ENCODE data around the gene PAK5. TPM values are rescaled to one million over a fixed set of nuclear protein-coding genes. Genes with fewer than 3 reads are reported as not detected.

Gene PAK5
- total and polyA plus RNA-seq, 11 donors, result not detected

DNA sequence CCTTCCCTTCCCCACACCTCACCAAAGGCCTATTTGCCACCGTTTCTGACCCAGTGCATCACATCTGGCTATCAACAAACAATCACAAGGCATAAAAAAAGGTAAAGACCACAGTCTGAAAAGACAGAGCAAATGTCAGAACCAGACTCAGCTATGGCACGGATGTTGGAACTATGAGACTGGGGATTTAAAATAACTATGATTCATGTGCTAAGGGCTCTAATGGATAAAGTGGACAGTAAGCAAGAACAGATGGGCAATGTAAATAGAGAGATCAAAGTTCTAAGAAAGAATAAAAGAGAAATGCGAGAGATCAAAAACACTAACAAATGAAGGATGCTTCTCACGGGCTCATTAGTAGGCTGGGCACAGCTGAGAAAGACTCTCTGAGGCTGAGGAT, 225.0 kb downstream of the PAK5 start:
- TF ChIP-seq POLR2A (IDR thresholded peaks at IDR 0.05) (no peak), CTCF (IDR thresholded peaks at IDR 0.05) (no peak)
- H3K4me1 ChIP-seq, result peaks cover 0 to 5% (median 0%) of the 10 kb centered on the region in 12 donors

DNA sequence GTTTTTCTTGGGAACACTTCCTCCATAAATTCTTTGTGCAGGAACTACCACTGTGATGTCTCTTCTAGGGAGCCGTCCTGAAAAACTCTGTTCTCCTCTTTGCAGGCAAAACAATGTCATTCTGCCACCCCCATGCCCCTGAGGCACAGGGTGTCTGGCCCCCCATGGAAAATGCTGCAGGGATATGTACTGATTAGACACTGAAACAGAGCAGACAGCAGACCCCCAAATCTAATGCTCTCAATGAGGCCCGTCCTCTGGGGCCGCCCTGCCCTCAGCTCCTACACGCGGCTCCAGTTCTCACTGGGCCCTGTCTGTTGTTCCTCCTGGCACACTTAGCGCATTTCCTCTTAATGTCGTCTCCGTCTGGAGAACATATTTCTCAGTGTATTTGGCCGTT, 227.0 kb downstream of the PAK5 start:
- peaks cover 0 to 13% (median 0%) of the 10 kb centered on the region in 9 donors for H3K27me3 ChIP-seq
- no peak overlapping the region for H3K4me3 ChIP-seq
- no peaks in the 10 kb centered on the region for H3K9me3 ChIP-seq
- no peak for ATAC-seq
- intact Hi-C loops (cut with DNase I), result loop anchor here in 7 of 10 donors (2.0 to 10.0 kb wide), 10 partner anchors 145 to 1935 kb away; no protein-coding TSS in a partner anchor
- 84 to 88% (median 87%) methylated on average over 9 of the region's 9 CpGs for WGBS, 4 donors
- TF ChIP-seq POLR2A (IDR thresholded peaks at IDR 0.05), result no peak
- TF ChIP-seq CTCF (IDR thresholded peaks at IDR 0.05), result no peak
- H3K4me1 ChIP-seq, result peaks cover 0 to 5% (median 0%) of the 10 kb centered on the region in 12 donors
- no peak overlapping the region for H3K27ac ChIP-seq
- no peaks in the 10 kb centered on the region for H3K36me3 ChIP-seq
- DNase-seq, result no peak

More for the DNA sequence above, 225.0 kb downstream of the PAK5 start:
- WGBS, 4 donors, result 74 to 78% (median 76%) methylated on average over 4 of the region's 4 CpGs
- H3K27ac ChIP-seq, result no peak overlapping the region
- no peaks in the 10 kb centered on the region for H3K36me3 ChIP-seq
- H3K4me3 ChIP-seq, result no peak overlapping the region
- H3K9me3 ChIP-seq, result no peaks in the 10 kb centered on the region
- peaks cover 0 to 13% (median 0%) of the 10 kb centered on the region in 9 donors for H3K27me3 ChIP-seq
- intact Hi-C loops (cut with DNase I), result loop anchor here in 6 of 10 donors (5.0 to 10.0 kb wide), 8 partner anchors 147 to 1933 kb away; no protein-coding TSS in a partner anchor
- DNase-seq, result no peak
- ATAC-seq, result no peak

DNA sequence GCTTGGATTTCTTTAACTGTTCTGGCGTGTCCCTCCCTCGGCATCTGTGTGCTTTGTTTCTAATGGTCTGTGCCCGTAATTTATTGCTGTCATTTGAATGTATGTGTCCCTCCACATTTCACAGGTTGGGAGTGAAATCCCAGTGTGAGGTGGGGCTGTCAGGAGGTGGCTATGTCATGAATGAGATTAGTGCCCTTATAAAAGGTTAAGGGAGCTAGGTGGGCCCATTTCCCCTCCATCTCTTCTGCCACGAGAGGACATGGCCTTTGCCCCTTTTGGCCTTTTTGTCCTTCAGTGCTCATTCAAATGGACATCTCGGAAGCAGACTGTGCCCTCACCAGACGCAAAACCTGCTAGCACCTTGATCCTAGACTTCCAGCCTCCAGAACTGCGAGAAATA, 228.2 kb downstream of the PAK5 start:
- no peak overlapping the region for H3K27ac ChIP-seq
- no peak for DNase-seq
- WGBS, 4 donors, result 78 to 84% (median 81%) methylated on average over 7 of the region's 7 CpGs
- ATAC-seq, result no peak
- intact Hi-C loops (cut with DNase I), result loop anchor here in 8 of 10 donors (1.0 to 10.0 kb wide), 11 partner anchors 143 to 1937 kb away; no protein-coding TSS in a partner anchor
- no peaks in the 10 kb centered on the region for H3K4me1 ChIP-seq
- no peak for TF ChIP-seq CTCF (IDR thresholded peaks at IDR 0.05)
- no peak for TF ChIP-seq POLR2A (IDR thresholded peaks at IDR 0.05)
- no peak overlapping the region for H3K4me3 ChIP-seq
- no peaks in the 10 kb centered on the region for H3K36me3 ChIP-seq
- H3K27me3 ChIP-seq, result peaks cover 0 to 13% (median 0%) of the 10 kb centered on the region in 9 donors
- H3K9me3 ChIP-seq, result no peaks in the 10 kb centered on the region

GRCh38 chr20:9609887-9610502, 228.9 kb downstream of the PAK5 start:
- TF ChIP-seq CTCF (IDR thresholded peaks at IDR 0.05) (peak; percentile 55 to 81 (median 73)), POLR2A (IDR thresholded peaks at IDR 0.05) (no peak)
- Histone ChIP-seq H3K27me3 (peaks cover 0 to 13% (median 0%) of the 10 kb centered on the region in 9 donors), H3K36me3 (no peaks in the 10 kb centered on the region), H3K4me3 (no peak overlapping the region), H3K4me1 (no peaks in the 10 kb centered on the region), H3K27ac (no peak overlapping the region), H3K9me3 (no peaks in the 10 kb centered on the region)
- intact Hi-C loops (cut with DNase I), result loop anchor here (1.0 to 10.0 kb wide), 14 partner anchors 135 to 1937 kb away; no protein-coding TSS in a partner anchor
- ATAC-seq (no peak), DNase-seq (peak in 4 of 5 donors; percentile 28 to 47 (median 36))
- 25 to 29% (median 28%) methylated on average over 7 of the region's 7 CpGs for WGBS, 4 donors
